Activated CD8-positive, alpha-beta memory T cell treated with anti-CD3 and anti-CD28 coated beads, Interleukin-2, amount 10 ng/mL, durations not matched to agents 7 days and 5 days (primary cell): ENCODE measurements around the gene RUNX3. TPM values are rescaled to one million over a fixed set of nuclear protein-coding genes. Genes with fewer than 3 reads are reported as not detected.

Source experiments
- ATAC-seq: fragments of 150-1000 bp; cut with Tn5 transposase; one replicate; pipeline ENCODE4 v1.10.0; 2021; ENCODE audit warnings: moderate library complexity
- CTCF ChIA-PET: fragments of 350-600 bp; sonication (Branson Sonifier 250); formaldehyde crosslinking; loops from one replicate; lab custom pipeline; 2021; ENCODE audit warnings: antibody characterized with exemption; lab: Charles Lee
- DNase-seq: peaks from one replicate; pipeline ENCODE4 v3.0.0-alpha.2; 2020
- H3K27ac Mint-ChIP-seq: one replicate; pipeline ENCODE4 v1.8.0; 2021; ENCODE audit warnings: mild to moderate bottlenecking, mixed read lengths
- H3K27me3 Mint-ChIP-seq: one replicate; pipeline ENCODE4 v1.8.0; 2021; ENCODE audit warnings: mixed read lengths
- H3K36me3 Mint-ChIP-seq: one replicate; pipeline ENCODE4 v1.8.0; 2021; ENCODE audit warnings: mild to moderate bottlenecking, mixed read lengths
- H3K4me1 Mint-ChIP-seq: one replicate; pipeline ENCODE4 v1.8.0; 2021; ENCODE audit warnings: mixed read lengths
- H3K4me3 Mint-ChIP-seq: one replicate; pipeline ENCODE4 v1.8.0; 2021; ENCODE audit warnings: mild to moderate bottlenecking, moderate library complexity, mixed read lengths
- H3K9me3 Mint-ChIP-seq: one replicate; pipeline ENCODE4 v1.8.0; 2022; ENCODE audit warnings: low read depth, mixed read lengths
- total RNA-seq, 2 experiments: library from RNA; stranded (reverse); gene quantifications; one replicate each; pipeline ENCODE4 v1.2.3, GENCODE V29; 2021

The RUNX3 gene
- total RNA-seq, 2 experiments from 2014 or later, result 224 to 246 TPM

GRCh38 chr1:24928689-24929397 is 1.2 kb downstream of the RUNX3 start:
- peaks cover 76% of the 10 kb centered on the region for H3K36me3 Mint-ChIP-seq
- H3K4me1 Mint-ChIP-seq, result peaks cover 70% of the 10 kb centered on the region
- no peaks in the 10 kb centered on the region for H3K9me3 Mint-ChIP-seq
- DNase-seq, result peak; percentile 77
- peak; percentile 9 for ATAC-seq
- CTCF ChIA-PET, result interaction anchor here (0.9 to 14.7 kb wide), 10 partner anchors 17 to 169 kb away, joined by 3 to 114 read pairs (median 6); no protein-coding TSS in a partner anchor
- H3K27me3 Mint-ChIP-seq, result no peaks in the 10 kb centered on the region
- peak overlapping the region; percentile 80 for H3K4me3 Mint-ChIP-seq
- H3K27ac Mint-ChIP-seq, result peak overlapping the region; percentile 87

- Mint-ChIP-seq H3K9me3 (no peaks in the 10 kb centered on the region), H3K4me3 (peak overlapping the region; percentile 80), H3K4me1 (peaks cover 70% of the 10 kb centered on the region), H3K36me3 (peaks cover 78% of the 10 kb centered on the region), H3K27ac (peak overlapping the region; percentile 87), H3K27me3 (no peaks in the 10 kb centered on the region)
- CTCF ChIA-PET, result interaction anchor here (0.9 to 14.7 kb wide), 12 partner anchors 16 to 170 kb away, joined by 3 to 114 read pairs (median 6); no protein-coding TSS in a partner anchor
- DNase-seq, result no peak
- ATAC-seq, result no peak
Measured at GRCh38 chr1:24927988-24928688, 1.9 kb downstream of the RUNX3 start.

- H3K36me3 Mint-ChIP-seq, result peaks cover 76% of the 10 kb centered on the region
- CTCF ChIA-PET, result interaction anchor here (0.9 to 14.7 kb wide), 13 partner anchors 13 to 171 kb away, joined by 3 to 114 read pairs (median 6); no protein-coding TSS in a partner anchor
- H3K27me3 Mint-ChIP-seq, result no peaks in the 10 kb centered on the region
- peak overlapping the region; percentile 87 for H3K27ac Mint-ChIP-seq
- no peak for ATAC-seq
- H3K9me3 Mint-ChIP-seq, result no peaks in the 10 kb centered on the region
- no peak for DNase-seq
- peaks cover 69% of the 10 kb centered on the region for H3K4me1 Mint-ChIP-seq
- peak overlapping the region; percentile 80 for H3K4me3 Mint-ChIP-seq
Measured at GRCh38 chr1:24927473-24927872, 2.6 kb downstream of the RUNX3 start.

GRCh38 chr1:24926563-24927249 is 3.4 kb downstream of the RUNX3 start:
- no peak for ATAC-seq
- peaks cover 76% of the 10 kb centered on the region for H3K36me3 Mint-ChIP-seq

DNA sequence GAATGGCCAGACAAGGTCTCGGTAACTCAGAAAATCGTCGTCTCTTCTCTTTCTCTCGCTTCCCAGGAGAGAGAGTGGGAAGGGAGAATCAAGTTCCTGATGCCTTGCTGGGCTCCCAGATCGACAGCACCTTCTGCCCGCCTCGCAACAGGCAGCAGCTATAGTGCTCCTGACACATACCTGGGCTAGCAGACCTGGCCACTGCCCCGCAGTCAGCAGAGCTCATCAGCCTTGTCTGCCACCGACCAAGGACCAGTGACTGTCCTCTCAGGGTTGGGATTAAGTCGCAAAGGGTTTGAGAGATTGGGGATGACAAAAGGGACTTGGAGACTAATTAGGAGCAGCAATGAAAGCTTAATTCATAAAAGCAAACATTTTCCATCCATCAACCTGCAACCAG is 4.1 kb downstream of the RUNX3 start:
- no peak for ATAC-seq
- peaks cover 77% of the 10 kb centered on the region for H3K36me3 Mint-ChIP-seq
- peak overlapping the region; percentile 80 for H3K4me3 Mint-ChIP-seq
- DNase-seq, result no peak
- CTCF ChIA-PET, result interaction anchor here (1.1 to 14.7 kb wide), 8 partner anchors 9 to 172 kb away, joined by 4 to 114 read pairs (median 27); no protein-coding TSS in a partner anchor
- H3K9me3 Mint-ChIP-seq, result no peaks in the 10 kb centered on the region
- H3K4me1 Mint-ChIP-seq, result peaks cover 71% of the 10 kb centered on the region
- H3K27me3 Mint-ChIP-seq, result no peaks in the 10 kb centered on the region
- peak overlapping the region; percentile 87 for H3K27ac Mint-ChIP-seq

More at GRCh38 chr1:24926563-24927249, 3.4 kb downstream of the RUNX3 start:
- Mint-ChIP-seq H3K27me3 (no peaks in the 10 kb centered on the region), H3K4me1 (peaks cover 71% of the 10 kb centered on the region), H3K9me3 (no peaks in the 10 kb centered on the region), H3K4me3 (peak overlapping the region; percentile 80), H3K27ac (peak overlapping the region; percentile 87)
- no peak for DNase-seq
- CTCF ChIA-PET, result interaction anchor here (0.9 to 14.7 kb wide), 11 partner anchors 10 to 171 kb away, joined by 3 to 114 read pairs (median 7); no protein-coding TSS in a partner anchor

DNA sequence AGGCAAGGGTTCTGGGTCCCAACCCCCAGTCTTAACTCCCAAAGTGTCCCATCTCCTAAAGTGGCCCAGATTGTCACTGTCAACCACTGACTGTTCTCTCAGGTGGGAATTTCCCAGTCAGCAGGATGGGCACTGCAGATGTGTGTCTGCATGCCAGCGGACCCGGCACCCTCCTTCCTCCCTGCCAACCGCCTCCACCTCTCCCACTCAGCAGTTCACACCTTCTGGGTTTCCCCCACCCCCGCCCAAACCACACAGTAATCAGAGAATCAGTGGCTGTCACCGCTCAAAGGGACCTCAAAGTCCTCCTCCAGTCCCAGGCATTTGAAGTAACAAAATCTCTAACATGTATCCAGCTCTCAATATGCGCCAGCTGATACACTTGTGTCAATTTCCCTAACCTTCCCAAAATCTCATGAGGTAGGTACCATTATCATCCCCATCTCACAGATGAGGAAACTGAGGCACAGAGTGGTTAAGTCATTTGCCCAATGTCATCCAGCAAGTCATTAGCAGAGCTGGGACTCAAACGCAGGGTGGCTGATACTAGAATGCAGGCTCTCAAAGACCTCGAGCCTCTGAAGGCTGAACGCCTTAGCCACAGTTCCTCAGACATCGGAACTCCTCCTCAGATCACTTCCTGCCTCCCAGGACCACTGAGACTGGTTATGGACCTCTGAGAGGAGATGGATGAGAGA is 4.8 kb downstream of the RUNX3 start:
- H3K9me3 Mint-ChIP-seq, result no peaks in the 10 kb centered on the region

GRCh38 chr1:24923485-24924113 is 6.5 kb downstream of the RUNX3 start:
- CTCF ChIA-PET, result interaction anchor here (0.8 to 14.7 kb wide), 6 partner anchors 9 to 175 kb away, joined by 3 to 114 read pairs (median 9); no protein-coding TSS in a partner anchor
- ATAC-seq (peak; percentile 8), DNase-seq (peak; percentile 77)
- Mint-ChIP-seq H3K36me3 (peaks cover 83% of the 10 kb centered on the region), H3K9me3 (no peaks in the 10 kb centered on the region), H3K4me1 (peaks cover 90% of the 10 kb centered on the region), H3K27ac (peak overlapping the region; percentile 87), H3K4me3 (peak overlapping the region; percentile 67), H3K27me3 (no peaks in the 10 kb centered on the region)

More for the DNA sequence above, 4.8 kb downstream of the RUNX3 start:
- Mint-ChIP-seq H3K27ac (peak overlapping the region; percentile 87), H3K4me3 (peak overlapping the region; percentile 80), H3K27me3 (no peaks in the 10 kb centered on the region), H3K36me3 (peaks cover 78% of the 10 kb centered on the region), H3K4me1 (peaks cover 73% of the 10 kb centered on the region)
- ATAC-seq (peak; percentile 20), DNase-seq (peak; percentile 89)
- CTCF ChIA-PET, result interaction anchor here (0.6 to 14.7 kb wide), 11 partner anchors 8 to 173 kb away, joined by 3 to 114 read pairs (median 8); no protein-coding TSS in a partner anchor

GRCh38 chr1:24921938-24922662 is 8.0 kb downstream of the RUNX3 start:
- no peaks in the 10 kb centered on the region for H3K27me3 Mint-ChIP-seq
- H3K27ac Mint-ChIP-seq, result peak overlapping the region; percentile 73
- no peaks in the 10 kb centered on the region for H3K9me3 Mint-ChIP-seq
- H3K4me3 Mint-ChIP-seq, result peak overlapping the region; percentile 48
- H3K4me1 Mint-ChIP-seq, result peaks cover 95% of the 10 kb centered on the region
- ATAC-seq, result no peak
- no peak for DNase-seq
- CTCF ChIA-PET, result interaction anchor here (2.6 to 14.7 kb wide), 3 partner anchors 10 to 176 kb away, joined by 10 to 114 read pairs (median 86); no protein-coding TSS in a partner anchor
- H3K36me3 Mint-ChIP-seq, result peaks cover 82% of the 10 kb centered on the region

GRCh38 chr1:24921412-24921811 is 8.7 kb downstream of the RUNX3 start:
- Mint-ChIP-seq H3K4me1 (peaks cover 95% of the 10 kb centered on the region), H3K4me3 (no peak overlapping the region), H3K27me3 (no peaks in the 10 kb centered on the region), H3K36me3 (peaks cover 78% of the 10 kb centered on the region), H3K27ac (peak overlapping the region; percentile 73), H3K9me3 (no peaks in the 10 kb centered on the region)
- ATAC-seq, result no peak
- DNase-seq, result no peak
- CTCF ChIA-PET, result interaction anchor here (10.1 kb wide), 1 partner anchor 10 kb away, joined by 86 read pairs; no protein-coding TSS in a partner anchor

DNA sequence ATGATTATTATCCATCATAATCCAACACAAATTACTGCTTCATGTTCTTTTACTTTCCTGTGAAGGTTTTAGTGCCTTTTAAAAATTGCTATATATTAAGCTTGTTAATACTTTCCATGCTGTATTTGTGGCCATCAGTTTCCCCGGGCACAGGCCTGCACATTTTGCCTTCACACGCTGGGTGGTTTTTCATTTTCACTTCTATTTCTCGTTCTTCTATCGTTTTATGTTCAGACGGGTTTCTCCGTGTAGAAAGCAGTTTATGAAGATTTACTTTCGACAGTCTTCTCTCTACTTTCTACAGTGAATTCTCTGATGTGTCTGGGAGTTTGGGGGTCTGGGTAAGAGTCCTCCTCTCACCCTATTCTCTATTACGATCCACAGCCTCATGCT is 9.5 kb downstream of the RUNX3 start:
- Mint-ChIP-seq H3K9me3 (no peaks in the 10 kb centered on the region), H3K36me3 (peaks cover 69% of the 10 kb centered on the region), H3K27me3 (no peaks in the 10 kb centered on the region), H3K27ac (peak overlapping the region; percentile 73), H3K4me1 (peaks cover 95% of the 10 kb centered on the region), H3K4me3 (peak overlapping the region; percentile 11)
- CTCF ChIA-PET, result no interaction called here
- no peak for DNase-seq
- no peak for ATAC-seq

DNA sequence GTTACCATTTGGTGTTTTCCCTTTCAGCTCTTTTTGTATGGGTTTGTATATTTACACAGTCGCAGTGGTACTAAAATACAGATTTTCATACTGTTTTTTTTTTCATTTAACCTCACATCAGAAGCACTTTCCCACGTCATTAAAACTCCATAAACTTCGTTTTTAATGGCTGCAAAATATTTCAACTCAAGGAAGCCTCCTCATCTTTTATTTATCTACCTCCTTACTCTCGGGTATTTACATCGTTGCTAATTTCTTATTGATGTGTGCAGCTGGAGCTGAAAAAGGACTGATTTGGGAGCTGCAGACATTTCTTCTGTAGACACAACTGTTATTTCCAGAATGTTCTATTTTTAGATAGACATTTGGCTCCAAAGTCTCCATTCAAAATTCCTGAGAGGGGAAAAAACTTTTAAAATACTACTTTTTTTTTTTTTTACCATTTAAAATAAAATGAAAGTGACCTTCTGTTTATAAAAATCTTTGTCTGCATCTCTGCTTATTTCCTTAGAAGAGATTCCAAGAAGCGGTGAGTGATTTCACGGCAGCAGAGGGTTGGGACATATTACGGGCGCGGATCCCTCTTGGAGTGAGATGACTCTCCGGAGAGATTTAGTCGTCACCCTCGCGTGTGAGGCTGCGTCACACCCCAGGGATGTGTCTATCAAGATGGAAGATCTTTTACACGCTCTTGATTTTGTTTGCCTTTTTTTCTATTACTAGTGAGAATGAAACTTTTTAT is 10.1 kb downstream of the RUNX3 start:
- Mint-ChIP-seq H3K36me3 (peaks cover 69% of the 10 kb centered on the region), H3K4me3 (peak overlapping the region; percentile 11), H3K4me1 (peaks cover 95% of the 10 kb centered on the region), H3K9me3 (no peaks in the 10 kb centered on the region), H3K27ac (peak overlapping the region; percentile 96), H3K27me3 (no peaks in the 10 kb centered on the region)
- CTCF ChIA-PET, result interaction anchor here (0.9 to 1.9 kb wide), 2 partner anchors 9 to 10 kb away, joined by 4 to 7 read pairs; partner anchors contain the start of gene RUNX3
- ATAC-seq (no peak), DNase-seq (peak; percentile 76)
